ENCODE measurements around the gene OR4K17. TPM values are rescaled to one million over a fixed set of nuclear protein-coding genes. Genes with fewer than 3 reads are reported as not detected.
"Not testable (repeated sequence)": the region's sequence is repeated elsewhere in the genome, so short reads cannot be mapped to it uniquely, and the experiment has no call there.

The OR4K17 gene
- polyA plus RNA-seq (ENCODE audit: insufficient read length), result 0.10 TPM
- long read RNA-seq, donor 1, result 0 reads
- long read RNA-seq, donor 2, result 0 reads
- long read RNA-seq, donor 3, result 0 reads
- long read RNA-seq, donor 4, result 0 reads
- long read RNA-seq, donor 5, result 0 reads
- long read RNA-seq, donor 6, result 0 reads
- long read RNA-seq, donor 7, result 0 reads
- long read RNA-seq, donor 8, result 0 reads

GRCh38 chr14:20110438-20110837 is at the start of gene OR4K17:
OR4K17 (plus strand) TSS chr14:20110739; CDS start chr14:20117500, 6,761 bp downstream.
- DNase-seq, result no peak

- DNase-seq, result no peak
These were observed 18.5 kb upstream of the OR4K17 start for GRCh38 chr14:20092050-20092449.

- DNase-seq, result no peak
These were observed 17.1 kb upstream of the OR4K17 start for GRCh38 chr14:20093442-20093841.

- not testable (repeated sequence) for DNase-seq
These were observed 11.4 kb upstream of the OR4K17 start for GRCh38 chr14:20098926-20099770.

- DNase-seq, result no peak
These were observed 1.8 kb downstream of the OR4K17 start for GRCh38 chr14:20112321-20112720.

GRCh38 chr14:20116748-20117147 is 6.2 kb downstream of the OR4K17 start:
- no peak for DNase-seq

GRCh38 chr14:20118795-20119194 is 8.3 kb downstream of the OR4K17 start:
- no peak for DNase-seq

- DNase-seq, result no peak
These were observed 28.0 kb downstream of the OR4K17 start, which contains the start of gene OR4N5 for GRCh38 chr14:20138520-20138919. OR4N5 (plus strand) TSS chr14:20138820; CDS start chr14:20143736, 4,916 bp downstream.

- no peak for DNase-seq
These were observed 33.4 kb downstream of the OR4K17 start for GRCh38 chr14:20143911-20144310.

GRCh38 chr14:20144820-20145219 is 34.3 kb downstream of the OR4K17 start:
- DNase-seq, result no peak

- no peak for DNase-seq
These were observed 53.9 kb downstream of the OR4K17 start for GRCh38 chr14:20164462-20164861.

GRCh38 chr14:20167091-20167490 is 56.6 kb downstream of the OR4K17 start:
- no peak for DNase-seq

GRCh38 chr14:20169852-20170251 is 59.3 kb downstream of the OR4K17 start:
- DNase-seq, result not testable (repeated sequence)

Other genes with a start within 250 kb of the OR4K17 start
- not detected for gene OR4K2, start 235.6 kb upstream of the OR4K17 start, polyA plus RNA-seq (ENCODE audit: insufficient read length)
- not detected for gene OR4K5, start 190.1 kb upstream of the OR4K17 start, polyA plus RNA-seq (ENCODE audit: insufficient read length)
- not detected for gene OR4K1, start 179.8 kb upstream of the OR4K17 start, polyA plus RNA-seq (ENCODE audit: insufficient read length)
- not detected for gene OR4K15, start 135.1 kb upstream of the OR4K17 start, polyA plus RNA-seq (ENCODE audit: insufficient read length)
- gene OR4Q2, start 108.6 kb upstream of the OR4K17 start, polyA plus RNA-seq (ENCODE audit: insufficient read length), result not detected
- not detected for gene OR4K14, start 91.4 kb upstream of the OR4K17 start, polyA plus RNA-seq (ENCODE audit: insufficient read length)
- gene OR4K13, start 74.7 kb upstream of the OR4K17 start, polyA plus RNA-seq (ENCODE audit: insufficient read length), result not detected
- not detected for gene OR4L1, start 50.7 kb upstream of the OR4K17 start, polyA plus RNA-seq (ENCODE audit: insufficient read length)
- not detected for gene OR4N5, start 28.1 kb downstream of the OR4K17 start, polyA plus RNA-seq (ENCODE audit: insufficient read length)
- gene OR11G2, start 80.2 kb downstream of the OR4K17 start, polyA plus RNA-seq (ENCODE audit: insufficient read length), result not detected
- gene OR11H6, start 113.0 kb downstream of the OR4K17 start, polyA plus RNA-seq (ENCODE audit: insufficient read length), result not detected
- gene OR11H7, start 118.2 kb downstream of the OR4K17 start, polyA plus RNA-seq (ENCODE audit: insufficient read length), result 0.98 TPM
- 0.13 TPM for gene OR11H4, start 128.5 kb downstream of the OR4K17 start, polyA plus RNA-seq (ENCODE audit: insufficient read length)
- gene TTC5, start 195.2 kb downstream of the OR4K17 start, polyA plus RNA-seq (ENCODE audit: insufficient read length), result 28.9 TPM
- 127 TPM for gene CCNB1IP1, start 222.5 kb downstream of the OR4K17 start, polyA plus RNA-seq (ENCODE audit: insufficient read length)
- gene PARP2, start 232.9 kb downstream of the OR4K17 start, polyA plus RNA-seq (ENCODE audit: insufficient read length), result 72.2 TPM

Data from left kidney (tissue), 8 donors.